Heart right ventricle (tissue), 16 donors: ENCODE measurements around the gene PPP2R3B. TPM values are rescaled to one million over a fixed set of nuclear protein-coding genes. Genes with fewer than 3 reads are reported as not detected.
"Not testable (repeated sequence)": the region's sequence is repeated elsewhere in the genome, so short reads cannot be mapped to it uniquely, and the experiment has no call there.

Experiments used
- ATAC-seq, 8 donors: fragments of 200-7000 bp; cut with Tn5 transposase; one replicate each; pipeline ENCODE4 v1.9.1; 2020; ENCODE audit warnings: mild to moderate bottlenecking in 8 of 8, moderate library complexity in 8 of 8, moderate number of reproducible peaks in 1 of 8
- DNase-seq, 2 donors: peaks; one replicate each; pipeline ENCODE4 v3.0.0-alpha.2; 2020
- H3K27ac ChIP-seq, 10 donors: fragments of 200-600 bp; sonication (generic) in 2 of 10; one replicate each; pipeline versions ENCODE4 v1.5.0 to v1.8.0; 2020 to 2022; ENCODE audit warnings: mild to moderate bottlenecking in 3 of 10
- H3K27me3 ChIP-seq, 7 donors: fragments of 200-600 bp; one replicate each; pipeline ENCODE4 v1.8.0; 2021 to 2022; ENCODE audit warnings: mild to moderate bottlenecking in 2 of 7
- H3K36me3 ChIP-seq, 9 donors: fragments of 200-600 bp; sonication (generic) in 1 of 9; one replicate each; pipeline versions ENCODE4 v1.5.0 to v1.8.0; 2020 to 2022; ENCODE audit warnings: mild to moderate bottlenecking in 2 of 9
- H3K4me1 ChIP-seq, 9 donors: fragments of 200-600 bp; sonication (generic) in 1 of 9; one replicate each; pipeline versions ENCODE4 v1.5.0 to v1.8.0; 2020 to 2022; ENCODE audit warnings: mild to moderate bottlenecking in 4 of 9
- H3K4me3 ChIP-seq, 10 donors: fragments of 200-600 bp; sonication (generic) in 2 of 10; one replicate each; pipeline versions ENCODE4 v1.5.0 to v1.8.0; 2020 to 2022; ENCODE audit warnings: mild to moderate bottlenecking in 7 of 10, moderate library complexity in 2 of 10
- H3K9me3 ChIP-seq, 11 donors: fragments of 200-600 bp in 10 of 11; sonication (generic) in 2 of 11; one replicate each; pipeline versions ENCODE4 v1.5.0 to v1.8.0; 2013 to 2022; ENCODE audit warnings: mild to moderate bottlenecking in 2 of 11, control low read depth in 1 of 11, moderate library complexity in 1 of 11
- WGBS, 2 donors: extraction: QIAGEN DNeasy Blood & Tissue Kit; methylation state at CpG; one replicate each; pipeline ENCODE4 v1.1.7; 2013; ENCODE audit warnings: inconsistent platforms in 1 of 2; 5-methylcytosine and 5-hydroxymethylcytosine counted together
- intact Hi-C, 10 donors: fragments of 100-400 bp; cut with DNase I; formaldehyde crosslinking; loops; one replicate each; pipeline versions ENCODE4 v1.11.1 to v1.14.2; 2022
- polyA plus RNA-seq, 2 donors: library from polyadenylated mRNA; stranded (reverse); fragments of 200-250 nt; gene quantifications; one replicate each; pipeline ENCODE4 v1.2.3, GENCODE V29; 2013
- total RNA-seq, 10 donors: library from RNA; stranded (reverse); fragmentation: NEBNext Ultra II Directional in 3 of 10; extraction: Animal tissue kit (Norgen Biotek cat#: 25700) in 3 of 10; gene quantifications; one replicate each; pipeline versions ENCODE4 v1.2.1 to v1.2.4, GENCODE V29; 2021 to 2023
- TF ChIP-seq, protein P1 (sequence below), 9 donors: fragments of 200-600 bp; sonication (generic) in 2 of 9; IDR thresholded peaks; one replicate each; pipeline versions ENCODE4 v1.5.0 to v1.8.0; 2021 to 2022; ENCODE audit warnings: antibody characterized with exemption in 9 of 9, mild to moderate bottlenecking in 5 of 9, moderate library complexity in 1 of 9
- donor health status: Arrhythmogenic right ventricular cardiomyopathy.
- donor health status: ischemic (EF 13 %, LVEDD 7.1; RV severe dilation, severe dysfunction).
- donor health status: healthy with polysubstance abuse.
- donor health status: DM: no; HTN: yes; CAD: no.
- donor health status: DM: no; HTN: no; CAD: no.
- donor health status: ischemic (EF 25% LVEDD 6.9; RV normal size, moderate dysfunction).
- donor health status: ischemic (EF 25% LVEDD 5.7; RV mildly dilated, moderate dysfunction).
- donor health status: healthy.
- donor health status: DM: yes; HTN: yes; CAD: no.
- donor health status: Ischemic cardiomyopathy.
- donor health status: ischemic (EF 35%, LVEDD 5.7; RV mildly dilated, moderate dysfunction).
- donor health status: nonischemic (EF 11% LVEDD 7.7; RV severe dilation, severe dysfunction).
- donor health status: DM: yes; HTN: yes; CAD: no.
- donor health status: PGD.
- donor health status: ischemic (EF 29% LVEDD 5.4; RV normal size, mild dysfunction).
- donor health status: nonischemic (EF 23%, LVEDD 6.1; RV moderate dilation, normal function).

The PPP2R3B gene
- total and polyA plus RNA-seq, 12 donors: 73.9 to 362 (median 128) TPM

GRCh38 chrX:384861-385260 lies 1.8 kb downstream of the PPP2R3B start:
- 88 to 91% methylated on average over 9 of the region's 9 CpGs for WGBS, 2 donors
- Histone ChIP-seq H3K4me3 (no peak overlapping the region), H3K4me1 (peaks cover 0 to 15% (median 8%) of the 10 kb centered on the region in 9 donors), H3K9me3 (no peaks in the 10 kb centered on the region), H3K36me3 (no peaks in the 10 kb centered on the region), H3K27me3 (no peaks in the 10 kb centered on the region), H3K27ac (no peak overlapping the region)
- no peak for DNase-seq
- intact Hi-C loops: no loop called here
- TF ChIP-seq, protein P1, sequence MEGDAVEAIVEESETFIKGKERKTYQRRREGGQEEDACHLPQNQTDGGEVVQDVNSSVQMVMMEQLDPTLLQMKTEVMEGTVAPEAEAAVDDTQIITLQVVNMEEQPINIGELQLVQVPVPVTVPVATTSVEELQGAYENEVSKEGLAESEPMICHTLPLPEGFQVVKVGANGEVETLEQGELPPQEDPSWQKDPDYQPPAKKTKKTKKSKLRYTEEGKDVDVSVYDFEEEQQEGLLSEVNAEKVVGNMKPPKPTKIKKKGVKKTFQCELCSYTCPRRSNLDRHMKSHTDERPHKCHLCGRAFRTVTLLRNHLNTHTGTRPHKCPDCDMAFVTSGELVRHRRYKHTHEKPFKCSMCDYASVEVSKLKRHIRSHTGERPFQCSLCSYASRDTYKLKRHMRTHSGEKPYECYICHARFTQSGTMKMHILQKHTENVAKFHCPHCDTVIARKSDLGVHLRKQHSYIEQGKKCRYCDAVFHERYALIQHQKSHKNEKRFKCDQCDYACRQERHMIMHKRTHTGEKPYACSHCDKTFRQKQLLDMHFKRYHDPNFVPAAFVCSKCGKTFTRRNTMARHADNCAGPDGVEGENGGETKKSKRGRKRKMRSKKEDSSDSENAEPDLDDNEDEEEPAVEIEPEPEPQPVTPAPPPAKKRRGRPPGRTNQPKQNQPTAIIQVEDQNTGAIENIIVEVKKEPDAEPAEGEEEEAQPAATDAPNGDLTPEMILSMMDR (IDR thresholded peaks at IDR 0.05): no peak
- no peak for ATAC-seq

DNA sequence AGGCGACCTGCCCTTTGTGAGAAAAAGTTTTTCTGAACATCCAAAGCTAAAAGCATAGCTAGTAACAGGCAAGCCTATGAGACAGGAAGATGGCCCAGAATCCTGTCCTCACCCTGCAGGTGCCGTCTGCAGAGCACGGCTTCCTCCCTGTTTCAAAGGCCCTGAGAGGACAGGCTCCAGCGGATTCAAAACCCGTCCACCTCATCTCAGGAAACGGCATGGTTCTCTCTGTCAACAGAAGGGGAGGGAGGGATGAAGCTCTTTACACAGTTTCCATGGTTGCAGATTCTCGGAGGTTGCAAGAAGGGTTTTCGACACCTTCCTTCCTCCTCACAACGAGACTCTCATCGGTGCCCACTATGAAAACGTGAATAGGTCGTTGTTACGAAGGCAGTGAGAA lies 8.3 kb downstream of the PPP2R3B start:
- no peak overlapping the region for H3K4me3 ChIP-seq
- ATAC-seq (no peak), DNase-seq (no peak)
- no peaks in the 10 kb centered on the region for H3K36me3 ChIP-seq
- no peaks in the 10 kb centered on the region for H3K9me3 ChIP-seq
- intact Hi-C loops: no loop called here
- H3K27me3 ChIP-seq: peaks cover 0 to 19% (median 0%) of the 10 kb centered on the region in 7 donors
- H3K27ac ChIP-seq: no peak overlapping the region
- 69 to 75% methylated on average over 13 of the region's 13 CpGs for WGBS, 2 donors
- TF ChIP-seq, protein P1 (IDR thresholded peaks at IDR 0.05): no peak
- peaks cover 0 to 14% (median 10%) of the 10 kb centered on the region in 9 donors for H3K4me1 ChIP-seq

DNA sequence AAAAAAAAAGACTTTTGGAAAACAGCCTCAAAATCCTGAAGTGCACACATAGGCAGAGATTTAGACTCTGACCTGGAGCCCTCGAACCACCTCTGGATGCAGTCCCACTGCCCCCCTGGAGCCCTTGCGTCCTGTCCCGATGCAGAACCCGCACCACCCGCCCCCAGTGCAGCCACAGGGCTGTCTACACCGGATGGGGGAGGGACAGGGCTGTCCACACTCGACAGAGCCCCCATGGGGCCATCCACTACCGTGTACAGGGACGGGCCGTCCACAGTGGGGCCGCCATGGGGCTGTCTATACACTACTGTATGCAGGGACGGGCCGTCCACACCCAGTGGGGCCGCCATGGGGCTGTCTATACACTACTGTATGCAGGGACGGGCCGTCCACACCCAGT lies 10.5 kb downstream of the PPP2R3B start:
- intact Hi-C loops, DNase-seq, H3K4me3 ChIP-seq, H3K27ac ChIP-seq, H3K9me3 ChIP-seq, H3K36me3 ChIP-seq, ATAC-seq: not testable (repeated sequence)
- Histone ChIP-seq H3K27me3 (peaks cover 0 to 41% (median 14%) of the 10 kb centered on the region in 7 donors), H3K4me1 (peaks cover 0 to 32% (median 11%) of the 10 kb centered on the region in 9 donors)
- WGBS, 2 donors: 92 to 93% methylated on average over 11 to 14 of the region's 16 CpGs

- DNase-seq: no peak
- no peak overlapping the region for H3K4me3 ChIP-seq
- ATAC-seq: no peak
- H3K27me3 ChIP-seq: peaks cover 0 to 41% (median 14%) of the 10 kb centered on the region in 7 donors
- no peaks in the 10 kb centered on the region for H3K9me3 ChIP-seq
- H3K36me3 ChIP-seq: no peaks in the 10 kb centered on the region
- intact Hi-C loops: no loop called here
- peaks cover 0 to 40% (median 14%) of the 10 kb centered on the region in 9 donors for H3K4me1 ChIP-seq
- no peak overlapping the region for H3K27ac ChIP-seq
- TF ChIP-seq, protein P1 (IDR thresholded peaks at IDR 0.05): no peak
- 83 to 84% methylated on average over 38 of the region's 38 CpGs for WGBS, 2 donors
Measured at GRCh38 chrX:375181-376036, 11.3 kb downstream of the PPP2R3B start.

DNA sequence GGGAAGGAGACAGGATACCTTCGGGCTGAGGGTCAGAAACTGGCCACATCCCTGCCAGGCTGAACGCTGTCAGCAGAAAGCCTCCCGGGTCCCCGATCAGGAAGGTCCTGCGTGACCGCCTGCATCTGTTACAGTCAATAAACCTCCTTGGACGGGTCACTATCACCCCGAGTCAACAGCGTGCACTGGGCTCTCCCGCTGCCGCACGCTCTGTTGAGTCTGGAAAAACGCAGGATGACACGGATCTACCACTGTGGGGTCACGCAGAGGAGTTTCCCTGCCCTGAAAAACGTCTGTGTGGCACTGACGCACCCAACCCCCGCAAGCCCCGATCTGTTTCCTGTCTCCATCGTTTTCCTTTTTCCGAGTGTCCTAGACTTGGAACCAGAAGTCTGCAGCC lies 12.1 kb downstream of the PPP2R3B start:
- H3K9me3 ChIP-seq: no peaks in the 10 kb centered on the region
- ATAC-seq (no peak), DNase-seq (no peak)
- H3K4me1 ChIP-seq: peaks cover 0 to 48% (median 22%) of the 10 kb centered on the region in 9 donors
- TF ChIP-seq, protein P1 (IDR thresholded peaks at IDR 0.05): no peak
- peaks cover 0 to 41% (median 14%) of the 10 kb centered on the region in 7 donors for H3K27me3 ChIP-seq
- WGBS, 2 donors: 9 to 14% methylated on average over 21 of the region's 21 CpGs
- peak overlapping the region in 8 of 10 donors; percentile 37 to 62 (median 55) for H3K4me3 ChIP-seq
- H3K36me3 ChIP-seq: no peaks in the 10 kb centered on the region
- H3K27ac ChIP-seq: peak overlapping the region in 2 of 10 donors; percentile 83 to 93
- intact Hi-C loops: no loop called here
